PC-3 (cell line): Measurements from ENCODE around the gene AK4. TPM values are rescaled to one million over a fixed set of nuclear protein-coding genes. Genes with fewer than 3 reads are reported as not detected.

Experiments used
- ATAC-seq: fragments of 200-7000 bp; cut with Tn5 transposase; 2 replicates; pipeline ENCODE4 v1.9.1; 2020; ENCODE audit warnings: mild to moderate bottlenecking, moderate library complexity
- BruUV-seq: library from RNA; stranded (reverse); fragments of 400-500 nt; replicated peaks from 2 replicates; lab custom pipeline; 2021; lab: Mats Ljungman, UMichigan
- CTCF ChIA-PET: fragments of 300-600 bp; sonication (Branson Sonifier 250); formaldehyde crosslinking; loops from one replicate; lab custom pipeline; 2022; ENCODE audit warnings: antibody characterized with exemption; lab: Charles Lee
- POLR2A ChIA-PET: fragments of 300-600 bp; sonication (Branson Sonifier 250); formaldehyde crosslinking; loops from one replicate; lab custom pipeline; 2022; ENCODE audit warnings: antibody characterized with exemption; ENCODE audit not compliant: unreplicated experiment; lab: Charles Lee
- DNase-seq: peaks from one replicate; pipeline ENCODE4 v3.0.0-alpha.2; 2015
- H2AFZ ChIP-seq: fragments of 300-600 bp; sonication (generic); 2 replicates; pipeline ENCODE4 v1.6.0; 2016; ENCODE audit warnings: antibody characterized with exemption, low read length
- H3F3A ChIP-seq: fragments of 300-600 bp; sonication (generic); one replicate; pipeline ENCODE4 v1.6.0; 2017; ENCODE audit warnings: antibody characterized with exemption, low read length, control low read depth, mild to moderate bottlenecking; ENCODE audit not compliant: unreplicated experiment
- H3K27ac ChIP-seq: fragments of 300-600 bp; sonication (generic); 2 replicates; pipeline ENCODE4 v1.5.1; 2016; ENCODE audit warnings: mild to moderate bottlenecking, low read length
- H3K27me3 ChIP-seq: fragments of 300-600 bp; sonication (generic); 2 replicates; pipeline ENCODE4 v1.6.1; 2016; ENCODE audit warnings: low read length, mixed read lengths
- H3K36me3 ChIP-seq: fragments of 300-600 bp; sonication (generic); 2 replicates; pipeline ENCODE4 v1.6.1; 2016; ENCODE audit warnings: low read depth, mixed run types, low read length, mixed read lengths
- H3K4me1 ChIP-seq: fragments of 300-600 bp; sonication (generic); 2 replicates; pipeline ENCODE4 v1.5.1; 2016; ENCODE audit warnings: low read length; ENCODE audit not compliant: insufficient read depth
- H3K4me2 ChIP-seq: fragments of 300-600 bp; sonication (generic); 2 replicates; pipeline ENCODE4 v1.6.0; 2016; ENCODE audit warnings: low read length
- H3K4me3 ChIP-seq: fragments of 300-600 bp; sonication (generic); 2 replicates; pipeline ENCODE4 v1.5.1; 2016; ENCODE audit warnings: mild to moderate bottlenecking, low read length, mixed read lengths
- H3K79me2 ChIP-seq: fragments of 300-600 bp; sonication (generic); 2 replicates; pipeline ENCODE4 v1.6.1; 2017; ENCODE audit warnings: low read length, mixed read lengths
- H3K9ac ChIP-seq: fragments of 300-600 bp; sonication (generic); 2 replicates; pipeline ENCODE4 v1.6.0; 2016; ENCODE audit warnings: mild to moderate bottlenecking, low read length
- H3K9me2 ChIP-seq: fragments of 300-600 bp; sonication (generic); replicated peaks from 2 replicates; pipeline ENCODE4 v1.6.1; 2016; ENCODE audit warnings: mixed run types, low read length, mixed read lengths
- H3K9me3 ChIP-seq: fragments of 300-600 bp; sonication (generic); 2 replicates; pipeline ENCODE4 v1.6.1; 2016; ENCODE audit warnings: low read length, mixed read lengths
- H4K20me1 ChIP-seq: fragments of 300-600 bp; sonication (generic); 2 replicates; pipeline ENCODE4 v1.6.1; 2016; ENCODE audit warnings: low read length, mixed read lengths
- CTCF ChIP-seq: fragments of 300-600 bp; sonication (generic); conservative IDR thresholded peaks from 2 replicates; pipeline ENCODE4 v1.5.1; 2017; ENCODE audit warnings: antibody characterized with exemption, low read depth, mild to moderate bottlenecking, low read length
- EZH2 ChIP-seq: fragments of 300-600 bp; sonication (generic); IDR thresholded peaks from one replicate; pipeline ENCODE4 v1.6.1; 2017; ENCODE audit warnings: antibody characterized with exemption, mild to moderate bottlenecking, low read length; ENCODE audit not compliant: unreplicated experiment
- EZH2phosphoT487 ChIP-seq: fragments of 300-600 bp; sonication (generic); IDR thresholded peaks from 2 replicates; pipeline ENCODE4 v1.6.1; 2018; ENCODE audit warnings: mild to moderate bottlenecking, antibody characterized with exemption, low read length, borderline replicate concordance
- intact Hi-C: fragments of 100-400 bp; cut with micrococcal nuclease; formaldehyde crosslinking; loops from 2 replicates; pipeline ENCODE4 v1.9.0; 2023
- total RNA-seq: library from RNA; depleted of rRNA; stranded (reverse); fragments of >200 nt; gene quantifications from 2 replicates; pipeline ENCODE4 v1.2.3, GENCODE V29; 2014

The AK4 gene
- total RNA-seq, 1 experiment from 2014 or later: 98.9 TPM

GRCh38 chr1:65277605-65278347 lies 129.8 kb downstream of the AK4 start:
- no peaks in the 10 kb centered on the region for H3K36me3 ChIP-seq
- H4K20me1 ChIP-seq: no peaks in the 10 kb centered on the region
- ChIA-PET POLR2A (no interaction called here), CTCF (no interaction called here)
- no TSS peak for BruUV-seq
- no peak overlapping the region for H3K4me2 ChIP-seq
- no peak for TF ChIP-seq CTCF
- TF ChIP-seq EZH2: no peak
- no peak for TF ChIP-seq EZH2phosphoT487
- no peak overlapping the region for H3K4me3 ChIP-seq
- H3K9ac ChIP-seq: no peak overlapping the region
- no peaks in the 10 kb centered on the region for H3K9me2 ChIP-seq
- no peak overlapping the region for H3K27ac ChIP-seq
- no peaks in the 10 kb centered on the region for H3F3A ChIP-seq
- DNase-seq: no peak
- no peak overlapping the region for H2AFZ ChIP-seq
- H3K4me1 ChIP-seq: peaks cover 6% of the 10 kb centered on the region; the same call in 1 of the 2 replicates
- H3K9me3 ChIP-seq: no peaks in the 10 kb centered on the region
- no peaks in the 10 kb centered on the region for H3K27me3 ChIP-seq
- intact Hi-C loops: no loop called here
- H3K79me2 ChIP-seq: no peaks in the 10 kb centered on the region
- no peak for ATAC-seq

- Histone ChIP-seq H3K4me3 (no peak overlapping the region), H3K27ac (no peak overlapping the region), H3K79me2 (no peaks in the 10 kb centered on the region), H3K4me1 (peaks cover 9% of the 10 kb centered on the region; the same call in 1 of the 2 replicates), H3K27me3 (no peaks in the 10 kb centered on the region), H3K9me2 (no peaks in the 10 kb centered on the region), H4K20me1 (no peaks in the 10 kb centered on the region), H3F3A (no peaks in the 10 kb centered on the region), H3K4me2 (no peak overlapping the region), H3K9me3 (no peaks in the 10 kb centered on the region), H3K9ac (no peak overlapping the region), H2AFZ (no peak overlapping the region), H3K36me3 (no peaks in the 10 kb centered on the region)
- no TSS peak for BruUV-seq
- ChIA-PET CTCF (no interaction called here), POLR2A (no interaction called here)
- DNase-seq (no peak), ATAC-seq (no peak)
- intact Hi-C loops: no loop called here
- TF ChIP-seq EZH2phosphoT487 (no peak), CTCF (no peak), EZH2 (no peak)
Measured at GRCh38 chr1:65278376-65279069, 130.5 kb downstream of the AK4 start.
